Astrocyte (in vitro differentiated cells and primary cell): Measurements from ENCODE around the gene HPS5. TPM values are rescaled to one million over a fixed set of nuclear protein-coding genes. Genes with fewer than 3 reads are reported as not detected.

Experiments
- DNase-seq: peaks from one replicate; pipeline ENCODE4 v3.0.0-alpha.2; 2010; ENCODE audit warnings: low read depth
- FAIRE-seq: peaks from 2 replicates; lab custom pipeline; 2011; peaks lifted over from hg19 to GRCh38; lab: Jason Lieb, UNC
- H2AFZ ChIP-seq: 2 replicates; pipeline ENCODE4 v1.6.0; 2012; ENCODE audit warnings: low read depth, low read length, inconsistent platforms
- H3K27ac ChIP-seq: 2 replicates; pipeline ENCODE4 v1.5.1; 2011; ENCODE audit warnings: low read depth, low read length, inconsistent platforms
- H3K27me3 ChIP-seq: 2 replicates; pipeline ENCODE4 v1.6.0; 2011; ENCODE audit warnings: low read length, inconsistent platforms; ENCODE audit not compliant: insufficient read depth
- H3K36me3 ChIP-seq: 2 replicates; pipeline ENCODE4 v1.5.1; 2011; ENCODE audit warnings: low read length, inconsistent platforms; ENCODE audit not compliant: insufficient read depth
- H3K4me1 ChIP-seq: 2 replicates; pipeline ENCODE4 v1.5.1; 2011; ENCODE audit warnings: low read length, inconsistent platforms; ENCODE audit not compliant: insufficient read depth
- H3K4me2 ChIP-seq: 2 replicates; pipeline ENCODE4 v1.6.0; 2012; ENCODE audit warnings: low read length, inconsistent platforms
- H3K4me3 ChIP-seq: 2 replicates; pipeline ENCODE4 v1.5.1; 2011; ENCODE audit warnings: low read depth, mild to moderate bottlenecking, low read length, inconsistent platforms; ENCODE audit not compliant: insufficient read depth
- H3K79me2 ChIP-seq: 2 replicates; pipeline ENCODE4 v1.6.0; 2012; ENCODE audit warnings: mild to moderate bottlenecking, low read length, inconsistent platforms; ENCODE audit not compliant: insufficient read depth
- H3K9ac ChIP-seq: 2 replicates; pipeline ENCODE4 v1.6.0; 2012; ENCODE audit warnings: mild to moderate bottlenecking, low read length, inconsistent platforms
- H3K9me3 ChIP-seq: 2 replicates; pipeline ENCODE4 v1.5.1; 2012; ENCODE audit warnings: low read depth, mild to moderate bottlenecking, low read length, inconsistent platforms; ENCODE audit not compliant: insufficient read depth
- H4K20me1 ChIP-seq: 2 replicates; pipeline ENCODE4 v1.6.0; 2012; ENCODE audit warnings: low read length, inconsistent platforms; ENCODE audit not compliant: insufficient read depth
- H3K27ac Mint-ChIP-seq: one replicate; pipeline ENCODE4 v1.8.0; 2021; ENCODE audit warnings: mild to moderate bottlenecking, mixed read lengths; ENCODE audit not compliant: unreplicated experiment
- H3K27me3 Mint-ChIP-seq: one replicate; pipeline ENCODE4 v1.8.0; 2021; ENCODE audit warnings: low read depth, mixed read lengths; ENCODE audit not compliant: unreplicated experiment
- H3K36me3 Mint-ChIP-seq: one replicate; pipeline ENCODE4 v1.8.0; 2021; ENCODE audit warnings: low read depth, mixed read lengths; ENCODE audit not compliant: unreplicated experiment
- H3K4me1 Mint-ChIP-seq: one replicate; pipeline ENCODE4 v1.8.0; 2021; ENCODE audit warnings: low read depth, mixed read lengths; ENCODE audit not compliant: unreplicated experiment
- H3K4me3 Mint-ChIP-seq: one replicate; pipeline ENCODE4 v1.8.0; 2021; ENCODE audit warnings: mild to moderate bottlenecking, moderate library complexity, mixed read lengths; ENCODE audit not compliant: unreplicated experiment
- H3K9me3 Mint-ChIP-seq: one replicate; pipeline ENCODE4 v1.8.0; 2021; ENCODE audit warnings: mild to moderate bottlenecking, mixed read lengths; ENCODE audit not compliant: unreplicated experiment
- EZH2 ChIP-seq: IDR thresholded peaks from 2 replicates; pipeline ENCODE4 v1.6.1; 2012; ENCODE audit warnings: mild to moderate bottlenecking, low read length, inconsistent platforms; ENCODE audit not compliant: insufficient read depth
- total RNA-seq: library from RNA; stranded (reverse); gene quantifications from 2 replicates; pipeline ENCODE4 v1.2.1, GENCODE V29; 2021
- TF ChIP-seq, protein P1 (sequence below): IDR thresholded peaks from 2 replicates; pipeline ENCODE4 v1.5.1; 2011; ENCODE audit warnings: low read depth, mild to moderate bottlenecking, inconsistent platforms, low read length, moderate library complexity; ENCODE audit not compliant: insufficient read depth

Gene HPS5
- total RNA-seq, 1 donor from 2014 or later, result 22.6 TPM

DNA sequence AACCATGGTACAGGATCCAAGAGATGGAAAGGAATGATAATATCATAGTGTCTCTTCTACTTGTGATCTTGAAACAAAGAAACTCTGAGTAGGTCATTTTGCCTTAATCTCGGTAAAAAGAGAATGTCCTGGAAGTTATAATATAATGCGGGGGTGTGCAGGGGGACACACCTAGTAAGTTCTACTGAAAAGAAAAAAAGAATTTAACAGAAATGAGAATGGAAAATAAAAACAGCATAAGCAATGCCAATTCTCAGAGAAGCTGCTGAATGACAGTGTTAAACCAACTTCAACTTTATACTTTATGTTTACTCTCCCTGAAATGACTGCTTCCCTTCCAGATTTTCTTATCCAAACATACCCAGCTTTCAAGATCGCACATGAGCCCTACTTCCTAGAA lies 2.0 kb downstream of the HPS5 start:
- H3K36me3 ChIP-seq, result peaks cover 3% of the 10 kb centered on the region
- H3K4me2 ChIP-seq, result peak overlapping the region; percentile 90
- H3K4me3 ChIP-seq, result no peak overlapping the region
- no peak overlapping the region for H3K27ac ChIP-seq
- H3K9ac ChIP-seq, result no peak overlapping the region
- peaks cover 31% of the 10 kb centered on the region for H3K4me1 Mint-ChIP-seq
- no peaks in the 10 kb centered on the region for H3K9me3 Mint-ChIP-seq
- no peak overlapping the region for H3K27ac Mint-ChIP-seq
- H3K4me1 ChIP-seq, result peaks cover 29% of the 10 kb centered on the region
- no peaks in the 10 kb centered on the region for H3K9me3 ChIP-seq
- peaks cover 89% of the 10 kb centered on the region for H3K79me2 ChIP-seq
- H3K4me3 Mint-ChIP-seq, result peak overlapping the region; percentile 74
- no peaks in the 10 kb centered on the region for H3K36me3 Mint-ChIP-seq
- FAIRE-seq, result no peak
- TF ChIP-seq, protein P1, sequence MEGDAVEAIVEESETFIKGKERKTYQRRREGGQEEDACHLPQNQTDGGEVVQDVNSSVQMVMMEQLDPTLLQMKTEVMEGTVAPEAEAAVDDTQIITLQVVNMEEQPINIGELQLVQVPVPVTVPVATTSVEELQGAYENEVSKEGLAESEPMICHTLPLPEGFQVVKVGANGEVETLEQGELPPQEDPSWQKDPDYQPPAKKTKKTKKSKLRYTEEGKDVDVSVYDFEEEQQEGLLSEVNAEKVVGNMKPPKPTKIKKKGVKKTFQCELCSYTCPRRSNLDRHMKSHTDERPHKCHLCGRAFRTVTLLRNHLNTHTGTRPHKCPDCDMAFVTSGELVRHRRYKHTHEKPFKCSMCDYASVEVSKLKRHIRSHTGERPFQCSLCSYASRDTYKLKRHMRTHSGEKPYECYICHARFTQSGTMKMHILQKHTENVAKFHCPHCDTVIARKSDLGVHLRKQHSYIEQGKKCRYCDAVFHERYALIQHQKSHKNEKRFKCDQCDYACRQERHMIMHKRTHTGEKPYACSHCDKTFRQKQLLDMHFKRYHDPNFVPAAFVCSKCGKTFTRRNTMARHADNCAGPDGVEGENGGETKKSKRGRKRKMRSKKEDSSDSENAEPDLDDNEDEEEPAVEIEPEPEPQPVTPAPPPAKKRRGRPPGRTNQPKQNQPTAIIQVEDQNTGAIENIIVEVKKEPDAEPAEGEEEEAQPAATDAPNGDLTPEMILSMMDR, result no peak
- H4K20me1 ChIP-seq, result peaks cover 9% of the 10 kb centered on the region
- no peak for DNase-seq
- no peaks in the 10 kb centered on the region for H3K27me3 Mint-ChIP-seq
- H3K27me3 ChIP-seq, result no peaks in the 10 kb centered on the region
- no peak overlapping the region for H2AFZ ChIP-seq

DNA sequence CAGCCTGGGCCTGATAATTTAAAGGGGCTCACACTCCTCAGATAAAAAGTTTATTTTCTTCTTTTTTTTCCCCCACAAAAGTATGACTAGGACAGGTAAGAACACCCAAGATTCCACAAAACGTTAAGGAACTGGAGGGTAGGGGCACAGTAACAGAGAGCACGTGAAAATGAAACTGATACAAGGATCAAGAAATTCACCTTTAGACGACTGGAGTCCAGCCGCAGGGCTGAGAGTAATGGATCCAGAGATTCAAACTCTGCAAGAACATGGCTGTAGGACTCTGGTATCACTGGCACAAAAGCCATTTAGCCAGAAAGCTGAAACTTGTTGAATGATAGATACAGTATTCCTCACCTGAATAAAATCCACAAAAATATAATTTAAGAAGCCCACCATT lies 4.4 kb downstream of the HPS5 start:
- TF ChIP-seq, protein P1, result no peak
- TF ChIP-seq EZH2, result no peak
- Mint-ChIP-seq H3K36me3 (peaks cover 2% of the 10 kb centered on the region), H3K4me3 (no peak overlapping the region), H3K4me1 (peaks cover 35% of the 10 kb centered on the region), H3K27me3 (no peaks in the 10 kb centered on the region), H3K9me3 (no peaks in the 10 kb centered on the region), H3K27ac (no peak overlapping the region)
- H3K36me3 ChIP-seq, result no peaks in the 10 kb centered on the region
- H3K4me1 ChIP-seq, result peaks cover 22% of the 10 kb centered on the region
- H3K27ac ChIP-seq, result no peak overlapping the region
- no peak for DNase-seq
- no peaks in the 10 kb centered on the region for H3K9me3 ChIP-seq
- FAIRE-seq, result no peak
- H3K4me3 ChIP-seq, result no peak overlapping the region
- H3K4me2 ChIP-seq, result no peak overlapping the region
- no peaks in the 10 kb centered on the region for H3K27me3 ChIP-seq
- peaks cover 70% of the 10 kb centered on the region for H3K79me2 ChIP-seq
- H4K20me1 ChIP-seq, result no peaks in the 10 kb centered on the region
- no peak overlapping the region for H3K9ac ChIP-seq
- H2AFZ ChIP-seq, result no peak overlapping the region

DNA sequence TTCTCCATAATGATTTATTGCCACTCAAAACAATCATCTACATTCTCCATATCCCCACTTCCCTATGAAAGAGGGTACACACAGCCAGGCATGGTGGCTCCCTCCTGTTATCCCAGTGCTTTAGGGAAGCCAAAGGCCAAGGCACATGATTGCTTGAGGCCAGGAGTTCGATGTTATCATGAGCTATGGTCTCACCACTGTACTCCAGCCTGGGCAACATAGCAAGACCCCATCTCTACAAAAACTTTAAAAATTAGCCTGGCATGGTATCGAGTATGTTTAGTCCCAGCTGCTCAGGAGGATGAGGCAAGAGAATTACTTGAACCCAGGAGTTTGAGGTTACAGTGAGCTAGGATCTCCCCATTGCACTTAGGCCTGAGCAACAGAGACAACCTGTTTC lies 6.0 kb downstream of the HPS5 start:
- Histone ChIP-seq H4K20me1 (no peaks in the 10 kb centered on the region), H3K9ac (no peak overlapping the region), H3K79me2 (peaks cover 59% of the 10 kb centered on the region), H3K27ac (no peak overlapping the region), H2AFZ (no peak overlapping the region), H3K4me1 (peaks cover 22% of the 10 kb centered on the region), H3K36me3 (no peaks in the 10 kb centered on the region), H3K27me3 (no peaks in the 10 kb centered on the region), H3K4me3 (no peak overlapping the region), H3K4me2 (no peak overlapping the region), H3K9me3 (no peaks in the 10 kb centered on the region)
- DNase-seq (no peak), FAIRE-seq (no peak)
- Mint-ChIP-seq H3K27ac (no peak overlapping the region), H3K27me3 (no peaks in the 10 kb centered on the region), H3K4me1 (peaks cover 44% of the 10 kb centered on the region), H3K9me3 (no peaks in the 10 kb centered on the region), H3K4me3 (no peak overlapping the region), H3K36me3 (peaks cover 5% of the 10 kb centered on the region)
- TF ChIP-seq EZH2, result no peak
- TF ChIP-seq, protein P1, result no peak
